GM12878 (cell line): ENCODE data around the gene ELMOD2. TPM values are rescaled to one million over a fixed set of nuclear protein-coding genes. Genes with fewer than 3 reads are reported as not detected.

Experiments
- CEBPB ChIP-seq, 2 experiments: fragments of 150-350 bp in 1 of 2; IDR thresholded peaks; 2 replicates each; pipeline ENCODE4 v1.6.1; 2012 to 2014; ENCODE audit warnings: low read depth in 2 of 2, low read length in 2 of 2, borderline replicate concordance in 1 of 2, inconsistent platforms in 1 of 2
- ESRRA ChIP-seq: IDR thresholded peaks from 2 replicates; pipeline ENCODE4 v1.6.1; 2012; ENCODE audit warnings: mild to moderate bottlenecking, low read length, improper control_type of control experiment
- FOXM1 ChIP-seq: IDR thresholded peaks from 2 replicates; pipeline ENCODE4 v1.6.1; 2012; ENCODE audit warnings: low read depth, mild to moderate bottlenecking, inconsistent platforms, low read length, moderate library complexity
- HDAC2 ChIP-seq: fragments of 200-600 bp; sonication (generic); IDR thresholded peaks from 2 replicates; pipeline ENCODE4 v1.6.1; 2017
- IKZF1 ChIP-seq: fragments of 450-650 bp; conservative IDR thresholded peaks from 2 replicates; pipeline ENCODE4 v1.6.1; 2017; ENCODE audit warnings: antibody characterized with exemption, mild to moderate bottlenecking
- IRF5 ChIP-seq: fragments of 450-650 bp; IDR thresholded peaks from 2 replicates; pipeline ENCODE4 v1.6.1; 2017; ENCODE audit warnings: borderline replicate concordance
- KDM1A ChIP-seq: fragments of 200-600 bp; sonication (generic); IDR thresholded peaks from 2 replicates; pipeline ENCODE4 v1.6.1; 2016; ENCODE audit warnings: borderline replicate concordance
- MYB ChIP-seq: fragments of 150-350 bp; IDR thresholded peaks from 2 replicates; pipeline ENCODE4 v1.6.1; 2014; ENCODE audit warnings: mild to moderate bottlenecking, low read depth, low read length, borderline replicate concordance
- MYC ChIP-seq: IDR thresholded peaks from 2 replicates; pipeline ENCODE4 v1.6.1; 2011; ENCODE audit warnings: mild to moderate bottlenecking, low read length, moderate library complexity, inconsistent platforms; ENCODE audit not compliant: insufficient read depth, insufficient replicate concordance, insufficient read length, severe bottlenecking
- NR2C1 ChIP-seq: fragments of 450-650 bp; IDR thresholded peaks from 2 replicates; pipeline ENCODE4 v1.6.1; 2017; ENCODE audit warnings: antibody characterized with exemption, mild to moderate bottlenecking, moderate library complexity
- PAX5 ChIP-seq: IDR thresholded peaks from 2 replicates; pipeline ENCODE4 v1.6.1; 2011; ENCODE audit warnings: low read depth, low read length, borderline replicate concordance
- POLR2AphosphoS2 ChIP-seq: IDR thresholded peaks from 2 replicates; pipeline ENCODE4 v1.6.1; 2011; ENCODE audit warnings: low read depth, mild to moderate bottlenecking, low read length, improper control_type of control experiment, moderate library complexity
- SMAD1 ChIP-seq: fragments of 450-650 bp; IDR thresholded peaks from 2 replicates; pipeline ENCODE4 v1.6.1; 2018; ENCODE audit warnings: mild to moderate bottlenecking, low read depth; ENCODE audit not compliant: partially characterized antibody
- SMAD5 ChIP-seq: IDR thresholded peaks from 2 replicates; pipeline ENCODE4 v1.6.1; 2016; ENCODE audit warnings: antibody characterized with exemption, low read depth
- SRF ChIP-seq, 2 experiments: IDR thresholded peaks; 2 replicates each; pipeline ENCODE4 v1.6.1; 2011; ENCODE audit warnings: low read depth in 2 of 2, low read length in 2 of 2, mild to moderate bottlenecking in 1 of 2, moderate library complexity in 1 of 2
- TBL1XR1 ChIP-seq: IDR thresholded peaks from 2 replicates; pipeline ENCODE4 v1.6.1; 2012; ENCODE audit warnings: low read depth, low read length, improper control_type of control experiment
- YY1 ChIP-seq: IDR thresholded peaks from 2 replicates; pipeline ENCODE4 v1.6.1; 2011; ENCODE audit warnings: low read depth, mild to moderate bottlenecking, low read length
- polyA plus RNA-seq, 11 experiments: library from polyadenylated mRNA; depleted of rRNA in 4 of 11; unstranded in 6 of 11; stranded (reverse) in 5 of 11; fragments of >200 nt; fragmentation: Nextera tagmentation in 4 of 11; fragmentation: Illumina TruSeq in 1 of 11; extraction: Ambion mirVana in 4 of 11; extraction: Trizol in 1 of 11; gene quantifications; 1 replicate in 1 of 11; 2 replicates in 10 of 11; pipeline versions ENCODE4 v1.2.1 to v1.2.3, GENCODE V29; 2011 to 2016; ENCODE audit warnings: inconsistent platforms in 2 of 11, missing spikeins in 2 of 11, low read depth in 1 of 11
- total RNA-seq, 4 experiments: library from RNA; depleted of rRNA in 3 of 4; stranded (reverse); fragments of >200 nt in 3 of 4; fragmentation: Illumina TruSeq in 1 of 4; extraction: Trizol in 1 of 4; gene quantifications; 2 replicates each; pipeline versions ENCODE4 v1.2.1 to v1.2.3, GENCODE V29; 2013 to 2021
- TF ChIP-seq, protein P1 (sequence below): fragments of 450-650 bp; formaldehyde crosslinking; IDR thresholded peaks from 2 replicates; pipeline ENCODE4 v1.5.0; 2022; ENCODE audit warnings: mild to moderate bottlenecking, missing genetic modification characterization
- TF ChIP-seq, protein P2 (sequence below): fragments of 450-650 bp; formaldehyde crosslinking; IDR thresholded peaks from 2 replicates; pipeline ENCODE4 v1.4.0; 2022; ENCODE audit warnings: mild to moderate bottlenecking, moderate library complexity
- TF ChIP-seq, protein P3 (sequence below): fragments of 450-650 bp; IDR thresholded peaks from 2 replicates; pipeline ENCODE4 v1.6.1; 2017; ENCODE audit warnings: low read depth, mild to moderate bottlenecking, moderate library complexity

ELMOD2 gene
- total and polyA plus RNA-seq, 10 of the 15 experiments (the other 5 are each of a cell fraction or from before 2014, with no cell fraction given): 6.5 to 16.7 (median 12.7) TPM

- TF ChIP-seq, protein P1, sequence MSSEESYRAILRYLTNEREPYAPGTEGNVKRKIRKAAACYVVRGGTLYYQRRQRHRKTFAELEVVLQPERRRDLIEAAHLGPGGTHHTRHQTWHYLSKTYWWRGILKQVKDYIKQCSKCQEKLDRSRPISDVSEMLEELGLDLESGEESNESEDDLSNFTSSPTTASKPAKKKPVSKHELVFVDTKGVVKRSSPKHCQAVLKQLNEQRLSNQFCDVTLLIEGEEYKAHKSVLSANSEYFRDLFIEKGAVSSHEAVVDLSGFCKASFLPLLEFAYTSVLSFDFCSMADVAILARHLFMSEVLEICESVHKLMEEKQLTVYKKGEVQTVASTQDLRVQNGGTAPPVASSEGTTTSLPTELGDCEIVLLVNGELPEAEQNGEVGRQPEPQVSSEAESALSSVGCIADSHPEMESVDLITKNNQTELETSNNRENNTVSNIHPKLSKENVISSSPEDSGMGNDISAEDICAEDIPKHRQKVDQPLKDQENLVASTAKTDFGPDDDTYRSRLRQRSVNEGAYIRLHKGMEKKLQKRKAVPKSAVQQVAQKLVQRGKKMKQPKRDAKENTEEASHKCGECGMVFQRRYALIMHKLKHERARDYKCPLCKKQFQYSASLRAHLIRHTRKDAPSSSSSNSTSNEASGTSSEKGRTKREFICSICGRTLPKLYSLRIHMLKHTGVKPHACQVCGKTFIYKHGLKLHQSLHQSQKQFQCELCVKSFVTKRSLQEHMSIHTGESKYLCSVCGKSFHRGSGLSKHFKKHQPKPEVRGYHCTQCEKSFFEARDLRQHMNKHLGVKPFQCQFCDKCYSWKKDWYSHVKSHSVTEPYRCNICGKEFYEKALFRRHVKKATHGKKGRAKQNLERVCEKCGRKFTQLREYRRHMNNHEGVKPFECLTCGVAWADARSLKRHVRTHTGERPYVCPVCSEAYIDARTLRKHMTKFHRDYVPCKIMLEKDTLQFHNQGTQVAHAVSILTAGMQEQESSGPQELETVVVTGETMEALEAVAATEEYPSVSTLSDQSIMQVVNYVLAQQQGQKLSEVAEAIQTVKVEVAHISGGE: peak; percentile 63
- no peak for TF ChIP-seq TBL1XR1
- TF ChIP-seq PAX5: no peak
- peak; percentile 95 for TF ChIP-seq NR2C1
- TF ChIP-seq, protein P2, sequence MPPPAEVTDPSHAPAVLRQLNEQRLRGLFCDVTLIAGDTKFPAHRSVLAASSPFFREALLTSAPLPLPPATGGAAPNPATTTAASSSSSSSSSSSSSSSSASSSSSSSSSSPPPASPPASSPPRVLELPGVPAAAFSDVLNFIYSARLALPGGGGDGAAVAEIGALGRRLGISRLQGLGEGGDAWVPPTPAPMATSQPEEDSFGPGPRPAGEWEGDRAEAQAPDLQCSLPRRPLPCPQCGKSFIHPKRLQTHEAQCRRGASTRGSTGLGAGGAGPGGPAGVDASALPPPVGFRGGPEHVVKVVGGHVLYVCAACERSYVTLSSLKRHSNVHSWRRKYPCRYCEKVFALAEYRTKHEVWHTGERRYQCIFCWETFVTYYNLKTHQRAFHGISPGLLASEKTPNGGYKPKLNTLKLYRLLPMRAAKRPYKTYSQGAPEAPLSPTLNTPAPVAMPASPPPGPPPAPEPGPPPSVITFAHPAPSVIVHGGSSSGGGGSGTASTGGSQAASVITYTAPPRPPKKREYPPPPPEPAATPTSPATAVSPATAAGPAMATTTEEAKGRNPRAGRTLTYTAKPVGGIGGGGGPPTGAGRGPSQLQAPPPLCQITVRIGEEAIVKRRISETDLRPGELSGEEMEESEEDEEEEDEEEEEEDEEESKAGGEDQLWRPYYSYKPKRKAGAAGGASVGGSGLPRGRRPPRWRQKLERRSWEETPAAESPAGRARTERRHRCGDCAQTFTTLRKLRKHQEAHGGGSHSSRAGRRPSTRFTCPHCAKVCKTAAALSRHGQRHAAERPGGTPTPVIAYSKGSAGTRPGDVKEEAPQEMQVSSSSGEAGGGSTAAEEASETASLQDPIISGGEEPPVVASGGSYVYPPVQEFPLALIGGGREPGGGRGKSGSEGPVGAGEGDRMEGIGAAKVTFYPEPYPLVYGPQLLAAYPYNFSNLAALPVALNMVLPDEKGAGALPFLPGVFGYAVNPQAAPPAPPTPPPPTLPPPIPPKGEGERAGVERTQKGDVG (CRISPR knock-in tag): no peak
- no peak for TF ChIP-seq HDAC2
- TF ChIP-seq YY1: peak; percentile 80; the same call in 1 of the 2 replicates
- no peak for TF ChIP-seq CEBPB (IDR thresholded peaks at IDR 0.05; ENCODE audit: borderline replicate concordance in 1 of 2, low read depth in 2 of 2, low read length in 2 of 2)
- no peak; the same call in 1 of the 2 replicates for TF ChIP-seq FOXM1
- peak; percentile 81 for TF ChIP-seq IKZF1
- TF ChIP-seq KDM1A: no peak
- TF ChIP-seq POLR2AphosphoS2: peak; percentile 74; the same call in 1 of the 2 replicates
- no peak for TF ChIP-seq SRF (IDR thresholded peaks at IDR 0.05; ENCODE audit: low read depth in 2 of 2, low read length in 2 of 2)
- TF ChIP-seq MYC: no peak
- TF ChIP-seq SMAD5: no peak; the same call in 1 of the 2 replicates
- TF ChIP-seq MYB: no peak
- TF ChIP-seq, protein P3, sequence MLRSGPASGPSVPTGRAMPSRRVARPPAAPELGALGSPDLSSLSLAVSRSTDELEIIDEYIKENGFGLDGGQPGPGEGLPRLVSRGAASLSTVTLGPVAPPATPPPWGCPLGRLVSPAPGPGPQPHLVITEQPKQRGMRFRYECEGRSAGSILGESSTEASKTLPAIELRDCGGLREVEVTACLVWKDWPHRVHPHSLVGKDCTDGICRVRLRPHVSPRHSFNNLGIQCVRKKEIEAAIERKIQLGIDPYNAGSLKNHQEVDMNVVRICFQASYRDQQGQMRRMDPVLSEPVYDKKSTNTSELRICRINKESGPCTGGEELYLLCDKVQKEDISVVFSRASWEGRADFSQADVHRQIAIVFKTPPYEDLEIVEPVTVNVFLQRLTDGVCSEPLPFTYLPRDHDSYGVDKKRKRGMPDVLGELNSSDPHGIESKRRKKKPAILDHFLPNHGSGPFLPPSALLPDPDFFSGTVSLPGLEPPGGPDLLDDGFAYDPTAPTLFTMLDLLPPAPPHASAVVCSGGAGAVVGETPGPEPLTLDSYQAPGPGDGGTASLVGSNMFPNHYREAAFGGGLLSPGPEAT: 0 out of 2 replicates have a peak, but pooled peaks have one; percentile 24
- TF ChIP-seq ESRRA: no peak
- no peak for TF ChIP-seq IRF5
- no peak for TF ChIP-seq SMAD1
Observed at GRCh38 chr4:140523857-140524742, at the start of gene ELMOD2 (continued).
